Measurements from ENCODE around the gene EXOC4.
A peak's percentile ranks its signal among the peaks of the same experiment; 100 is the strongest.

EXOC4 gene

GRCh38 chr7:133310232-133310862 lies 57.5 kb downstream of the EXOC4 start:
- Histone ChIP-seq H3K27ac (ENCODE audit: extremely low read depth, low read depth, low read length) (no peak overlapping the region), H3K9me3 (ENCODE audit: control insufficient read depth, insufficient read depth, low read depth, low read length) (no peaks in the 10 kb centered on the region), H3K4me3 (ENCODE audit: low read depth, low read length) (no peak overlapping the region), H3K36me3 (ENCODE audit: control insufficient read depth in 2 of 2, insufficient read depth in 1 of 2, low read length in 2 of 2) (peaks cover 0 to 27% of the 10 kb centered on the region in 2 experiments; a peak in 1 of 3 replicates), H3K4me1 (ENCODE audit: control insufficient read depth, insufficient read depth, low read length) (peaks cover 5% of the 10 kb centered on the region; the same call in 1 of the 2 replicates)
- TF ChIP-seq OSR2 (tag by site-specific recombination; IDR thresholded peaks at IDR 0.05) (peak; percentile 26; the same call in 1 of the 2 replicates), ZIC2 (tag by site-specific recombination; IDR thresholded peaks at IDR 0.05) (0 out of 2 replicates have a peak, but pooled peaks have one; percentile 17), ZNF362 (tag by site-specific recombination; IDR thresholded peaks at IDR 0.05) (no peak), ZNF335 (tag by site-specific recombination; conservative IDR thresholded peaks at IDR 0.05) (0 out of 2 replicates have a peak, but pooled peaks have one; percentile 17), MZF1 (tag by site-specific recombination; IDR thresholded peaks at IDR 0.05; ENCODE audit: borderline replicate concordance) (0 out of 2 replicates have a peak, but pooled peaks have one; percentile 30), ZNF747 (tag by site-specific recombination; IDR thresholded peaks at IDR 0.05) (no peak), GLIS2 (tag by site-specific recombination; IDR thresholded peaks at IDR 0.05) (no peak)
- CTCF ChIA-PET: interaction anchor here (0.7 kb wide), 2 partner anchors 9 to 43 kb away, joined by 3 read pairs; no protein-coding TSS in a partner anchor
- POLR2A ChIA-PET: no interaction called here

GRCh38 chr7:133313575-133313974 lies 60.7 kb downstream of the EXOC4 start:
- Histone ChIP-seq H3K27ac (ENCODE audit: extremely low read depth, low read depth, low read length) (no peak overlapping the region), H3K4me1 (ENCODE audit: control insufficient read depth, insufficient read depth, low read length) (peaks cover 5% of the 10 kb centered on the region; the same call in 1 of the 2 replicates), H3K36me3 (ENCODE audit: control insufficient read depth in 2 of 2, insufficient read depth in 1 of 2, low read length in 2 of 2) (no peaks in the 10 kb centered on the region), H3K9me3 (ENCODE audit: control insufficient read depth, insufficient read depth, low read depth, low read length) (no peaks in the 10 kb centered on the region), H3K4me3 (ENCODE audit: low read depth, low read length) (no peak overlapping the region)
- CTCF ChIA-PET: no interaction called here
- TF ChIP-seq ZBTB48 (tag by site-specific recombination; IDR thresholded peaks at IDR 0.05): no peak
- TF ChIP-seq ZNF354C (tag by site-specific recombination; IDR thresholded peaks at IDR 0.05; ENCODE audit: borderline replicate concordance, low read depth): no peak
- TF ChIP-seq ZNF138 (tag by site-specific recombination; IDR thresholded peaks at IDR 0.05; ENCODE audit: borderline replicate concordance): no peak
- TF ChIP-seq ZNF580 (tag by site-specific recombination; IDR thresholded peaks at IDR 0.05): no peak
- TF ChIP-seq ZBTB21 (tag by site-specific recombination; IDR thresholded peaks at IDR 0.05): no peak
- TF ChIP-seq KLF8 (tag by site-specific recombination; IDR thresholded peaks at IDR 0.05): no peak
- TF ChIP-seq ZNF202 (tag by site-specific recombination; IDR thresholded peaks at IDR 0.05; ENCODE audit: borderline replicate concordance): no peak
- POLR2A ChIA-PET: interaction anchor here (0.6 kb wide), 1 partner anchor 9 kb away, joined by 4 read pairs; no protein-coding TSS in a partner anchor

- no peak overlapping the region for H3K4me3 ChIP-seq (ENCODE audit: low read depth, low read length)
- H3K36me3 ChIP-seq (ENCODE audit: control insufficient read depth in 2 of 2, insufficient read depth in 1 of 2, low read length in 2 of 2): no peaks in the 10 kb centered on the region
- no peaks in the 10 kb centered on the region for H3K9me3 ChIP-seq (ENCODE audit: control insufficient read depth, insufficient read depth, low read depth, low read length)
- ChIA-PET POLR2A (interaction anchor here (0.6 kb wide), 1 partner anchor 9 kb away, joined by 4 read pairs; no protein-coding TSS in a partner anchor), CTCF (no interaction called here)
- peaks cover 5% of the 10 kb centered on the region; the same call in 1 of the 2 replicates for H3K4me1 ChIP-seq (ENCODE audit: control insufficient read depth, insufficient read depth, low read length)
- H3K27ac ChIP-seq (ENCODE audit: extremely low read depth, low read depth, low read length): no peak overlapping the region
- TF ChIP-seq ZFP41 (tag by site-specific recombination; IDR thresholded peaks at IDR 0.05; ENCODE audit: borderline replicate concordance): no peak
- no peak for TF ChIP-seq ZBTB48 (tag by site-specific recombination; IDR thresholded peaks at IDR 0.05)
- no peak for TF ChIP-seq SCRT2 (tag by site-specific recombination; IDR thresholded peaks at IDR 0.05)
- TF ChIP-seq ZNF280D (tag by site-specific recombination; IDR thresholded peaks at IDR 0.05): no peak
- no peak for TF ChIP-seq ZNF354C (tag by site-specific recombination; IDR thresholded peaks at IDR 0.05; ENCODE audit: borderline replicate concordance, low read depth)
- TF ChIP-seq ZNF837 (tag by site-specific recombination; IDR thresholded peaks at IDR 0.05): no peak
- no peak for TF ChIP-seq ZNF660 (tag by site-specific recombination; IDR thresholded peaks at IDR 0.05)
- no peak for TF ChIP-seq ZNF175 (tag by site-specific recombination; IDR thresholded peaks at IDR 0.05)
- no peak for TF ChIP-seq ZNF169 (tag by site-specific recombination; IDR thresholded peaks at IDR 0.05)
- TF ChIP-seq EGR2 (tag by site-specific recombination; IDR thresholded peaks at IDR 0.05; ENCODE audit: low read depth): no peak
- TF ChIP-seq ZIC2 (tag by site-specific recombination; IDR thresholded peaks at IDR 0.05): no peak
- TF ChIP-seq ZNF391 (tag by site-specific recombination; IDR thresholded peaks at IDR 0.05; ENCODE audit: borderline replicate concordance, low read depth): no peak
- TF ChIP-seq ZNF248 (tag by site-specific recombination; IDR thresholded peaks at IDR 0.05): no peak
- TF ChIP-seq ZBTB49 (tag by site-specific recombination; IDR thresholded peaks at IDR 0.05; ENCODE audit: low read depth): no peak
These were observed 61.2 kb downstream of the EXOC4 start for GRCh38 chr7:133314084-133314483.
